Gastroesophageal sphincter (tissue), 3 donors: ENCODE results near the gene RRP12.

Source experiments
- EP300 ChIP-seq: sonication (generic); formaldehyde crosslinking; IDR thresholded peaks from one replicate; pipeline ENCODE4 v1.6.1; 2017; ENCODE audit warnings: antibody characterized with exemption, mild to moderate bottlenecking
- POLR2A ChIP-seq, 2 donors: fragments of 450-650 bp; IDR thresholded peaks; one replicate each; pipeline ENCODE4 v1.6.1; 2017; ENCODE audit warnings: antibody characterized with exemption in 2 of 2, mild to moderate bottlenecking in 2 of 2, moderate library complexity in 1 of 2
- POLR2AphosphoS5 ChIP-seq: sonication (generic); formaldehyde crosslinking; IDR thresholded peaks from one replicate; pipeline ENCODE4 v1.6.1; 2017; ENCODE audit warnings: antibody characterized with exemption
- TF ChIP-seq, protein P1 (sequence below), 4 experiments: fragments of 200-600 bp in 2 of 4; fragments of 450-650 bp in 2 of 4; sonication (generic) in 1 of 4; IDR thresholded peaks; one replicate each; pipeline ENCODE4 v1.5.1; 2017 to 2019; ENCODE audit warnings: antibody characterized with exemption in 4 of 4, mild to moderate bottlenecking in 2 of 4, moderate library complexity in 2 of 4

DNA sequence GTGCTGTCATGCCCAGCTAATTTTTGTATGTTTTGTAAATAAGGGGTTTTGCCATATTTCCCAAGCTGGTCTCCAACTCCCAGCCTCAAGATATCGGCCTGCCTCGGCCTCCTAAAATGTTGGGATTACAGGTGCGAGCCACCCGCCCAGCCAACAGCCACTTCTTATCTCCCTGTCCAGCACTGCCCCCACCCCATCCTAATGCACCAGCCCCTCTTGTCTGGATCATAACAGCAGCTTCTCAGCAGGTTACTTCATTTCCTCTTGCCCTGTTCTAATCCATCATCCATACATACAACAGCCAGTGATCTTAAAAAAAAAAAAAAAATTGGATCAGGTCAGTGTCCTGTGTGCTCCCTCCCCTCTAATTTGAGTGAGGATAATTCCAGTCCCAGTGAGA is 53.8 kb downstream of the RRP12 start:
- TF ChIP-seq, protein P1, sequence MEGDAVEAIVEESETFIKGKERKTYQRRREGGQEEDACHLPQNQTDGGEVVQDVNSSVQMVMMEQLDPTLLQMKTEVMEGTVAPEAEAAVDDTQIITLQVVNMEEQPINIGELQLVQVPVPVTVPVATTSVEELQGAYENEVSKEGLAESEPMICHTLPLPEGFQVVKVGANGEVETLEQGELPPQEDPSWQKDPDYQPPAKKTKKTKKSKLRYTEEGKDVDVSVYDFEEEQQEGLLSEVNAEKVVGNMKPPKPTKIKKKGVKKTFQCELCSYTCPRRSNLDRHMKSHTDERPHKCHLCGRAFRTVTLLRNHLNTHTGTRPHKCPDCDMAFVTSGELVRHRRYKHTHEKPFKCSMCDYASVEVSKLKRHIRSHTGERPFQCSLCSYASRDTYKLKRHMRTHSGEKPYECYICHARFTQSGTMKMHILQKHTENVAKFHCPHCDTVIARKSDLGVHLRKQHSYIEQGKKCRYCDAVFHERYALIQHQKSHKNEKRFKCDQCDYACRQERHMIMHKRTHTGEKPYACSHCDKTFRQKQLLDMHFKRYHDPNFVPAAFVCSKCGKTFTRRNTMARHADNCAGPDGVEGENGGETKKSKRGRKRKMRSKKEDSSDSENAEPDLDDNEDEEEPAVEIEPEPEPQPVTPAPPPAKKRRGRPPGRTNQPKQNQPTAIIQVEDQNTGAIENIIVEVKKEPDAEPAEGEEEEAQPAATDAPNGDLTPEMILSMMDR (IDR thresholded peaks at IDR 0.05) = no peak
- TF ChIP-seq POLR2AphosphoS5 = no peak
- TF ChIP-seq POLR2A (IDR thresholded peaks at IDR 0.05) = no peak
- no peak for TF ChIP-seq EP300
